H1 (cell line): ENCODE results near the gene HS6ST1. TPM values are rescaled to one million over a fixed set of nuclear protein-coding genes. Genes with fewer than 3 reads are reported as not detected.

Experiments
- SAP30 ChIP-seq: fragments of 300-600 bp; sonication (generic); IDR thresholded peaks from 2 replicates; pipeline ENCODE4 v1.7.1; 2012; ENCODE audit warnings: low read length, moderate library complexity, mild to moderate bottlenecking, inconsistent platforms; ENCODE audit not compliant: insufficient read depth, insufficient replicate concordance
- TCF12 ChIP-seq: IDR thresholded peaks from 2 replicates; pipeline ENCODE4 v1.6.1; 2011; ENCODE audit warnings: low read depth, mild to moderate bottlenecking, low read length
- polyA plus RNA-seq, 7 experiments: library from polyadenylated mRNA; depleted of rRNA in 3 of 7; stranded (reverse) in 5 of 7; unstranded in 2 of 7; fragments of >200 nt in 5 of 7; fragments of 200-250 nt in 2 of 7; gene quantifications; 1 replicate in 5 of 7; 2 replicates in 1 of 7; 4 replicates in 1 of 7; pipeline versions ENCODE4 v1.2.1 to v1.2.3, GENCODE V29; 2011 to 2013; ENCODE audit warnings: missing spikeins in 2 of 7, mixed read lengths in 2 of 7
- total RNA-seq: library from RNA; stranded (reverse); fragmentation: NEBNext Ultra II Directional; extraction: Animal tissue kit (Norgen Biotek cat#: 25700); gene quantifications from 2 replicates; pipeline ENCODE4 v1.2.1, GENCODE V29; 2021

HS6ST1 gene
- total and polyA plus RNA-seq, 2 of the 8 experiments (the other 6 are each of a cell fraction or from before 2014, with no cell fraction given) = 37.4 to 74.6 TPM

DNA sequence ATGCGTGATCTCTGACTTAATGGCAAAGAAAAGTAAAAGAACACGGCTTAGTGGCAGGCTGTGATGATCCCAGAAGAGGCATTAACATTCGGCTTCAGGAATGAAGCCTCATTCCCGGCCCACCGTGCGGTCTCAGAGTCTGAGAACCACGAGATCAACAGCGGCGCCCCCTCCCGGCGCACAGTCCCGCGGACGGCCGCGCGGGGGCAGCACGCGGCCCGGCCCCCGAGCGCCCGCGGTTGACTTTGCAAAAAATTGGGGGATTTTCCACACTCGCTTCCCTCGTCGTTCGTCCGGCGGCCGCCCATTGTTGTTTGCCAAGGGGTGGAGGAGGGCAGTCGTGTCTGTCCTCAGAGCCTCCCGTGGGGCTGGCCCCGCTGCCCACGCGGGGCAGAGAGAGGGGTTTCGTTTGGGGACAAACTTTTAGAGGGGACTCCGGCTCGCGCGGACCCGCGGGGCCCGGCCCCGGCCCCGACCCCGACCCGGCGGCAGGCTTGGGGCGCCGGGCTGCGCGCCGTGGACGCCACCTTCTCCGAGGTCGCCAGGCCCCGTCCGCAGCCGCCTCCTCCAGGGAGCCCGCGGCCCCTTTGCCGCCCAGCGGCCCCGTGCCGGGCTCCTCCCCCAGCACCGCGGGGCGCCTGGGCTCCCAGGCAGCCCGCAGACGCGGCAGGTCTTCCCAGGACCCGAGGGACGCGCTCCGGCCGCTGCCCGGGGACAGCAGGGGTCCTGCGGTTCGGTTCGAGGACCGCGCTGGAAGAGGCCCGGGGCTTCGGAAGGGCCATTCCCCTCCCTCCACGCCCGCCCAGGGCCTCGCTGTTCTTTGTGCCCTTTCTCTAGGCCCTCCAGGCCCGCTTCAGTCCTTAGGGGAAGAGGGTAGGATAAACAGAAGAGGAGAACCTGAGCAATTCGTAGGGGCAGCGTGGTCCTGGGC, 3.4 kb upstream of the HS6ST1 start (continued):
- no peak for TF ChIP-seq SAP30
- TF ChIP-seq TCF12 = no peak
